Cardiac muscle cell (in vitro differentiated cells and primary cell): ENCODE measurements around the gene COX5A. TPM values are rescaled to one million over a fixed set of nuclear protein-coding genes. Genes with fewer than 3 reads are reported as not detected.

ENCODE experiments used
- DNase-seq, 2 donors: peaks; one replicate each; pipeline versions ENCODE4 v3.0.0 to v3.0.0-alpha.2; 2010 to 2017; ENCODE audit warnings: low read depth in 1 of 2, low spot score in 1 of 2
- H3K27ac ChIP-seq: fragments of 200-600 bp; sonication (generic); 2 replicates; pipeline ENCODE4 v1.5.1; 2016
- H3K27me3 ChIP-seq: fragments of 200-600 bp; sonication (generic); 2 replicates; pipeline ENCODE4 v1.6.0; 2016; ENCODE audit warnings: control low read depth
- H3K36me3 ChIP-seq: fragments of 200-600 bp; sonication (generic); 2 replicates; pipeline ENCODE4 v1.5.1; 2016; ENCODE audit warnings: control low read depth
- H3K4me1 ChIP-seq: fragments of 200-600 bp; sonication (generic); 2 replicates; pipeline ENCODE4 v1.8.1; 2017; ENCODE audit warnings: low read depth, mild to moderate bottlenecking, mixed run types
- H3K4me3 ChIP-seq: fragments of 200-600 bp; sonication (generic); 2 replicates; pipeline ENCODE4 v1.5.1; 2016; ENCODE audit warnings: mild to moderate bottlenecking
- H3K9me3 ChIP-seq: fragments of 200-600 bp; sonication (generic); 2 replicates; pipeline ENCODE4 v1.5.1; 2017; ENCODE audit warnings: low read depth, mild to moderate bottlenecking, control low read depth
- polyA plus RNA-seq: library from polyadenylated mRNA; unstranded; fragments of >200 nt; fragmentation: Nextera tagmentation; extraction: Ambion mirVana; gene quantifications from 2 replicates; pipeline ENCODE4 v1.2.1, GENCODE V29; 2016
- total RNA-seq: library from RNA; depleted of rRNA; stranded (reverse); fragments of >200 nt; gene quantifications from 2 replicates; pipeline ENCODE4 v1.2.3, GENCODE V29; 2016
- TF ChIP-seq, protein P1 (sequence below): IDR thresholded peaks from 2 replicates; pipeline ENCODE4 v1.5.1; 2012; ENCODE audit warnings: low read depth, mild to moderate bottlenecking, low read length

Gene COX5A
- 285 and 435 TPM in 2 replicates for total RNA-seq
- 1,301 and 1,489 TPM in 2 replicates for polyA plus RNA-seq

DNA sequence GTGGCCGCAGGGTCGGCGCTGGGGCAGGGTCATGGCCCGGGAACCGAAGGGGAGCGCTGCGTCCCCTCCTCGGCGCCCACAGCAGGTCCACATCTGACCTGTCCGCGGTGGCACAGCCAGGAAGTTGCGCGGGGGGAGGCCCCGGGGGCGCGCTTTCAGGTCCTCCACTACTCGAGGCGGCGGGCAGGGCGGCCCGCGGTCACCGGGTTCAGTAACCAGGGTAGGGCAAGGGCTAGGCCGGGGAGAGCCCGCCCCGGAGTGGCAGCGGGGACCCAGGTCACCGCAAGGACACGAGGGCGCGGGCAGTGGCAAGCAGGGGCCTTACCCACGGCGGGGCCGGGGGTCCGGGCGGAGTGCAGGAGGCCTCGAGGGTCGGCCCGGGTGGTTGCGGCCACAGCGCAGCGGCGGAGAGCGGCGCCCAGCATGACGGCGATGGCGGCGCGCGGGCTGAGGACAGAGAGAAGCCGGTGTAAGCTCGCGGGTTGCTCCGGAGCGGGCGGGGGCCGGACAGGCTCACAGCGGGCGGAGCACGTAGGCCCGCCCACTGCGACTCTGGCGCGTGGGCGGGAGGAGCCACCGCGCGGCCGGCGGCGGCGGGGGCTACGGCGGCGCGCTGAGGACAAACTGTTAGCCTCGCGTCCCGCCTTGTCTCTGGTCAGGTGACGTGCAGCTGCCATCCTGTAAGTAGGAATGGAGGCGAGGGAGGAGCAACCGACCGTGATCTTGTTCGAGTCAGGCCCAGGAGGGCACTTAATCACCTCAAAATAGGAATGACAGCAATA, at the start of gene COX5A:
Gene COX5A, minus strand, starts transcription at position 484 of the 782 bp plus-strand sequence. Its CDS starts 59 bp downstream, at position 425.
- H3K9me3 ChIP-seq, result no peaks in the 10 kb centered on the region
- peak within 1 kb of the TSS; percentile 75 for H3K4me3 ChIP-seq
- TF ChIP-seq, protein P1, sequence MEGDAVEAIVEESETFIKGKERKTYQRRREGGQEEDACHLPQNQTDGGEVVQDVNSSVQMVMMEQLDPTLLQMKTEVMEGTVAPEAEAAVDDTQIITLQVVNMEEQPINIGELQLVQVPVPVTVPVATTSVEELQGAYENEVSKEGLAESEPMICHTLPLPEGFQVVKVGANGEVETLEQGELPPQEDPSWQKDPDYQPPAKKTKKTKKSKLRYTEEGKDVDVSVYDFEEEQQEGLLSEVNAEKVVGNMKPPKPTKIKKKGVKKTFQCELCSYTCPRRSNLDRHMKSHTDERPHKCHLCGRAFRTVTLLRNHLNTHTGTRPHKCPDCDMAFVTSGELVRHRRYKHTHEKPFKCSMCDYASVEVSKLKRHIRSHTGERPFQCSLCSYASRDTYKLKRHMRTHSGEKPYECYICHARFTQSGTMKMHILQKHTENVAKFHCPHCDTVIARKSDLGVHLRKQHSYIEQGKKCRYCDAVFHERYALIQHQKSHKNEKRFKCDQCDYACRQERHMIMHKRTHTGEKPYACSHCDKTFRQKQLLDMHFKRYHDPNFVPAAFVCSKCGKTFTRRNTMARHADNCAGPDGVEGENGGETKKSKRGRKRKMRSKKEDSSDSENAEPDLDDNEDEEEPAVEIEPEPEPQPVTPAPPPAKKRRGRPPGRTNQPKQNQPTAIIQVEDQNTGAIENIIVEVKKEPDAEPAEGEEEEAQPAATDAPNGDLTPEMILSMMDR, result no peak
- peak; percentile 96 to 98 for DNase-seq
- H3K27ac ChIP-seq, result peak within 1 kb of the TSS; percentile 96
- no peaks in the 10 kb centered on the region for H3K36me3 ChIP-seq
- peaks cover 3% of the 10 kb centered on the region for H3K4me1 ChIP-seq
- H3K27me3 ChIP-seq, result no peaks in the 10 kb centered on the region

DNA sequence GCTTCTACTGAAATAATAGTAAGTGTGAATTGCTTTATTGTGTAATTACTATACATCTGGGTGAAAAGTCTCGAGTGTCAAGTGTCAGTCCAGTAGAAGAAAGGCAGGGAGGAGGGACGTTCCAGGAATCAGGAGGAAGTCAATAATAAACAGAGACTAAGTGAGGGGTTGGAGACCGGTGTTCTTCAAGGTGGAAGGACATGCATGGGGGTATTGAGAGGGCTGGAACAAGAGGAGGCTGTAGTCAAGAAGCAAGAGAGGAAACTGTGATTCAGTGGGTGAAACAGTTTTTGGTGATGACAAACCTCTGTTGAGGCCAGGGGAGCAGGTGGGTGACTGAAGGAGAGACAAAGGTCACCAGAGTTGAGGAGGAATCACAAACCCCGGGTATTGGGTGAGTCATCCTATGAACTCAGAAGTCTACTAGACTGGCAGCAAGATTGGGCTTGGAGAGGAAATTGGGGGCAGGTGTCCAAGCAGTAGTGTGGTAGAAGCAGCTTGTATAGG, 45.9 kb upstream of the COX5A start:
- no peak overlapping the region for H3K27ac ChIP-seq

DNA sequence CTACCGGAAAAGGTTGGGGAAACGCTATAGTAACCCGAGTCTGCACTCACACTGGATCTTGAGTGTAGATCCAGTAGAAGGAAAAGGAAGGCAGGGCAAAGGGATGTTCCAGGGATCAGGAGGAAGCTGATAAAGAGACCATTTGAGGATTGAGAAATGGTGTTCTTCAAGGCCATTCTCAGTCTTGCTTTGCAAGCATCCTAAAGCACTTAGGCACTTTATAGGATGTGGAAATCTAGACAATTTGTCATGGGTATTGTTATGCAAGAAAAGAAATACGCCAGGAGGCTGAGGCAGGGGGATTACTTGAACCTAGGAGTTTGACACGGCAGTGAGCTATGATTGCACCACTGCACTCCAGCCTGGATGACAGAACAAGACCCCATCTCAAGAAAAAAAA, 44.3 kb upstream of the COX5A start:
- Histone ChIP-seq H3K4me1 (no peaks in the 10 kb centered on the region), H3K9me3 (no peaks in the 10 kb centered on the region), H3K4me3 (no peak overlapping the region), H3K36me3 (no peaks in the 10 kb centered on the region), H3K27me3 (no peaks in the 10 kb centered on the region), H3K27ac (no peak overlapping the region)
- DNase-seq, result no peak
- TF ChIP-seq, protein P1, result no peak

More for the DNA sequence above, 45.9 kb upstream of the COX5A start:
- TF ChIP-seq, protein P1, result no peak
- no peak overlapping the region for H3K4me3 ChIP-seq
- no peaks in the 10 kb centered on the region for H3K36me3 ChIP-seq
- H3K4me1 ChIP-seq, result no peaks in the 10 kb centered on the region
- DNase-seq, result no peak
- no peaks in the 10 kb centered on the region for H3K27me3 ChIP-seq
- no peaks in the 10 kb centered on the region for H3K9me3 ChIP-seq

- H3K27ac ChIP-seq, result no peak overlapping the region
- no peaks in the 10 kb centered on the region for H3K9me3 ChIP-seq
- DNase-seq, result no peak
- no peaks in the 10 kb centered on the region for H3K36me3 ChIP-seq
- no peaks in the 10 kb centered on the region for H3K27me3 ChIP-seq
- H3K4me3 ChIP-seq, result no peak overlapping the region
- no peaks in the 10 kb centered on the region for H3K4me1 ChIP-seq
- TF ChIP-seq, protein P1, result no peak
These were observed 40.6 kb upstream of the COX5A start for GRCh38 chr15:74978503-74978902.

- H3K9me3 ChIP-seq, result no peaks in the 10 kb centered on the region
- no peaks in the 10 kb centered on the region for H3K36me3 ChIP-seq
- H3K4me3 ChIP-seq, result no peak overlapping the region
- no peak for DNase-seq
- no peak overlapping the region for H3K27ac ChIP-seq
- TF ChIP-seq, protein P1, result no peak
- no peaks in the 10 kb centered on the region for H3K4me1 ChIP-seq
- H3K27me3 ChIP-seq, result no peaks in the 10 kb centered on the region
These were observed 40.2 kb upstream of the COX5A start for GRCh38 chr15:74978077-74978476.
